Sciatic nerve (tissue), 2 donors: ENCODE results near the gene LMAN1. TPM values are rescaled to one million over a fixed set of nuclear protein-coding genes. Genes with fewer than 3 reads are reported as not detected.

ENCODE experiments used
- ATAC-seq: fragments of 200-7000 bp; cut with Tn5 transposase; one replicate; pipeline ENCODE4 v1.9.1; 2020; ENCODE audit warnings: mild to moderate bottlenecking, moderate library complexity
- DNase-seq: peaks from one replicate; pipeline ENCODE4 v3.0.0-alpha.2; 2020; ENCODE audit warnings: low spot score
- intact Hi-C: fragments of 100-400 bp; cut with DNase I; formaldehyde crosslinking; loops from one replicate; pipeline ENCODE4 v1.14.2; 2022
- total RNA-seq: library from RNA; stranded (reverse); fragmentation: NEBNext Ultra II Directional; extraction: Animal tissue kit (Norgen Biotek cat#: 25700); gene quantifications from one replicate; pipeline ENCODE4 v1.2.1, GENCODE V29; 2021
- donor health status: DM: no; HTN: no; CAD: no.
- donor health status: DM: no; HTN: no; CAD: no.

Gene LMAN1
- total RNA-seq, 1 donor from 2014 or later, result 64.1 TPM

DNA sequence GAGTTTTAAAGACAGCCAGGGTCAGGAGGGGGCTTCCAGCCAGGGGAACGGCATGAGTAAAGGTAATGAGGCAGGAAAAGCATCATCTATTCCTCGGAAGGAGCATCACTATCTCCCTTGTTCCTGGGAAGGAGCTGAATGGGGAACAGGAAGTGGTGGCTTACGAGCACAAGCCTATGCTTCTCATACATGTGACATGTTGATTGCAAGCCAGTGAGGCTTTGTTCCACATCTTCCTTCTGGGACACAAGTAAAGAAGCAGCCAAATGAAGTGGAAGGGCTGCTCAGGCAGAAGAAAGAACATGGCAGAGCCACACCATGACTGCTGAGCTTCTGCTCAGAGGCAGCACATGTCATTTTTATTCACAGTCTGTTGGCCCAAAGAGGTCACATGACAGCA lies 15.1 kb upstream of the LMAN1 start:
- ATAC-seq (no peak), DNase-seq (no peak)
- intact Hi-C loops, result no loop called here

GRCh38 chr18:59372975-59373374 lies 13.9 kb upstream of the LMAN1 start:
- no peak for ATAC-seq
- no peak for DNase-seq
- intact Hi-C loops, result no loop called here

DNA sequence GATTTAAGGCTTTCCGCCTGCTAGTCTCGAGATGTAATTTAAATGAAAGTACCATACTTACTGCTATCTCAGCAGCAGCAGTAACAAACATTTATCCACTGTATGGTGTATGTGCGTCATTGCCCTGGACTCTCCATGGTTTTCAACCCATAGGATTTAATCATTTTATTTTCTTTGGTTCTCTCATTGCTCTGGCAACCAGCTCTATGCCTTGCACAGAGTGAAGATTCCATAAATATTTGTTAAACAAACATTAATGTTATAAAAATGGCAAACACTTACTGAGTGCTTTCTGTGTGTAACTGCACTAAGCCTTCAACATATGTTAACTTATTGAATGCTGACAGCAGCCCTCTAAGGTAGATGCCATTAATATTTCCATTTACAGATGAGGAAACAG lies 1.3 kb upstream of the LMAN1 start:
- ATAC-seq (no peak), DNase-seq (no peak)
- intact Hi-C loops, result no loop called here

DNA sequence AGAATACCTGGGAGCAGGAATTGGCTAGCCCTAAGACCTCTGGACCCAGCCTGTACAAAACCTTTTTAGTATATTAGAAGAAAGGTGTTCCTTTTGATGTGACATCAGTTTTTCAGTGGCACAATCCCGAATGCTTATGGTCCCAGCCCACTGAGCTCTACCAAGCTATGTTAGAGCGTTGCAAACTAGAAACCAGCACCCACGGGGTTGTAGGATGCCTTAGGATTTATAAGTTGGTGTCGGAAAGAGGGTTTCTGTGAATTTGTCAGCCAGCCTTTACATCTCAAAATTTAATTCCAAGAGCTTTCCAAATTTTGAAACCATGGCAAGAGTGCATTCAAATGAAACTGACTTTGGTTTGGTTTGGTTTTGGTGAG lies 499 bp upstream of the LMAN1 start:
- intact Hi-C loops, result no loop called here

GRCh38 chr18:59358414-59358711 lies 702 bp downstream of the LMAN1 start:
- ATAC-seq (no peak), DNase-seq (no peak)

More for the DNA sequence above, 499 bp upstream of the LMAN1 start:
- peak; percentile 35 for ATAC-seq
- no peak for DNase-seq

GRCh38 chr18:59357928-59358327 lies 1.1 kb downstream of the LMAN1 start:
- DNase-seq, result no peak
- intact Hi-C loops, result no loop called here
- ATAC-seq, result no peak

More at GRCh38 chr18:59358414-59358711, 702 bp downstream of the LMAN1 start:
- intact Hi-C loops, result no loop called here

- DNase-seq, result no peak
- intact Hi-C loops, result no loop called here
- ATAC-seq, result no peak
Measured at GRCh38 chr18:59354731-59355130, 4.3 kb downstream of the LMAN1 start.

DNA sequence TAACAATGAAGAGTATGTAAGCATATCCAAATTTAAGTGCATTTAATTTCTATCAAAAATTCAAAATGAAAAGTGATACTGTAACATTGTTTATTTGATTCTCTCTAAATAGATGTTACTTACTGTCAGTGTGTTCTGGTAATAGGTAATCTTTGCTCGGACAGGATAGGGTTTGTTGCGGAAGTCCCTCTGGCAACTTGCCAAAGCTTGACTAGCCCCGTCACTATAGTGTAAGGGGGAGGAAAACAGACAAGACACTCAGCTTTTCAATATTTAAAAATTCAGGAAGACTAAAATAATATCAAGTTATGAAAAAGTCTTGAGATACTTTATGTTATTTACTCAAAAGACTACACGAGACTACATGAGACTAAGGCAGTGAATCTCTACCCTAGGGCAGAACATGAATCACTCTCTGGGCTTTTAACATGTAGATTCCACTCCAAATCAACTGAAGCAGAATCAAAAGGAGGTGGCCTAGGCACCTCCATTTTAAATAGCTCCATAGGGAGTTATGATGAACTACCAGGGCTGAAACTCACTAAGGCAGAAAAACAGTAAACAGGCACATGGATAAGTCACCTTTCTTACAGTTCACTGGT lies 5.9 kb downstream of the LMAN1 start:
- ATAC-seq, result no peak
- no peak for DNase-seq
- intact Hi-C loops, result no loop called here

GRCh38 chr18:59352250-59352855 lies 6.7 kb downstream of the LMAN1 start:
- no peak for DNase-seq
- intact Hi-C loops, result no loop called here
- ATAC-seq, result no peak

GRCh38 chr18:59345556-59345955 lies 13.5 kb downstream of the LMAN1 start:
- intact Hi-C loops, result no loop called here
- no peak for ATAC-seq
- no peak for DNase-seq

- no peak for ATAC-seq
- intact Hi-C loops, result no loop called here
- no peak for DNase-seq
Measured at GRCh38 chr18:59344996-59345395, 14.1 kb downstream of the LMAN1 start.

GRCh38 chr18:59343926-59344325 lies 15.1 kb downstream of the LMAN1 start:
- intact Hi-C loops, result no loop called here
- DNase-seq (no peak), ATAC-seq (no peak)

DNA sequence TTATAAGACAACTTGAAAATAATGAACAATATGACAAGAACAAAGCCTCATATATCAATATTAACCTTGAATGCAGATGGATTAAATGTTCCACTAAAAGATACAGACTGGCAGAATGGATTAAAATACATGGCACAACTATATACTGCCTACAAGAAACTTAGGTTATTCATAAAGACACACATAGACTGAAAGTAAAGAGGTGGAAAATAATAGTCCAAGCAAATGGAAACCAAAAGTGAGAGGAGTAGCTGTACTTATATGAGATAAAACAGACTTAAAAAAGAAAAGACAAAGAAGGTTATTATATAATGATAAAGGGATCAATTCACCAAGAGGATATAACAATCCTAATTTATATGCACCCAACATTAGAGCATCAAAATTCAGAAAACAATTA lies 18.2 kb downstream of the LMAN1 start:
- ATAC-seq (no peak), DNase-seq (no peak)
- intact Hi-C loops, result no loop called here

DNA sequence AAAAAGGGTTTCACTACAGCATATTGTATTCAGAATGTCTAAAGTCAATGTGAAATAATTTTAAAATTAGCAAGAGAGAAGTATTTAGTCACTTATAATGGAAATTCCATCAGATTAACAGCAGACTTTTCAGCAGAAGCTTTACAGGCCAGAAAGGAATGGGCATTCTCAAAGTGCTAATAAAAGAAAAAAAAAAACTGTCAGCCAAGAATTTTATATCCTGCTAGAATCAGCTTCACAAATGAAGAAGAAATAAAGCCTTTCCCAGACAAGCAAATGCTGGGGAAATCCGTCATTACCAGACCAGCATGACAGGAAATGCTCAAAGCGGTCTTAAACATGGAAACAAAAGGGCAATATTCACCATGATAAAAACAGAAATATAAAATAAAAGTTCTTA lies 18.8 kb downstream of the LMAN1 start:
- no peak for DNase-seq
- intact Hi-C loops, result no loop called here
- no peak for ATAC-seq

DNA sequence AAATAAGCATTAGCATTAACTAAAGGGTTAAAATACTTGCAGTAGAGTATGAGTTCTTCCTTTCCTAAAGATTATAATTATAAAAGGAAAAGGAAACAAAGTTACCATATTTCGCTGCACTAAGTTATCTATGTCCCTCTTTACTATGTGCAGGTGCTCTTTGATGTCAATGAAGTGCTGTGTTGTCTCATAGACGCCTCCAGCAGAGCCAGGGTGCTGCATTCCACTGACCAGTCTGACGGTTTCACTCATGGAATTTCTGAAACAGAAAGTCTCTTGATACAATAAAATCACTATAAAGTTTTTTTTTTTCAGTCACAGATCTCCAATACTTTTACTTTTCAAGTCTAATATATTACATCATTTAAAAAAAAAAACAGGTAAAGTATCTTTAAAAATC lies 26.1 kb downstream of the LMAN1 start:
- ATAC-seq (no peak), DNase-seq (no peak)
- intact Hi-C loops, result no loop called here

DNA sequence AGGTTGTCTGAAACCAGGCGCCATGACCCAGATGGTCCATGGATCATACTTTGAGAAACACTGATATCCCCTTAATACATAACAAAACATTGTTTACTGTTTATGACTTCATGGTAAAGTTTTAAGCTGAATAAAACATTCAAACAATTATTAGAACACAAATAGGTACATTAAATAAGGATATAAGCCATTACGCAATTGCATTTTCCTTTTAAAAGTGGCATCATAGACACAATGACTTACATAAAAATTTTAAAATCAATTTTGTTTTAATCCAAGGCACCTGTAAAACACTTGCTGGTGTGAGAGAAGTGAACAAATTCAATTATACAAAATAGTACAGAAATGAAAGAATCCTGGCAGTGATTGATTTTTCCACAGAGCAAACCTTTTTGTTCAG lies 30.4 kb downstream of the LMAN1 start:
- DNase-seq, result no peak
- no peak for ATAC-seq
- intact Hi-C loops, result no loop called here

- intact Hi-C loops, result no loop called here
- ATAC-seq (no peak), DNase-seq (no peak)
Measured at GRCh38 chr18:59325965-59326364, 33.1 kb downstream of the LMAN1 start.

DNA sequence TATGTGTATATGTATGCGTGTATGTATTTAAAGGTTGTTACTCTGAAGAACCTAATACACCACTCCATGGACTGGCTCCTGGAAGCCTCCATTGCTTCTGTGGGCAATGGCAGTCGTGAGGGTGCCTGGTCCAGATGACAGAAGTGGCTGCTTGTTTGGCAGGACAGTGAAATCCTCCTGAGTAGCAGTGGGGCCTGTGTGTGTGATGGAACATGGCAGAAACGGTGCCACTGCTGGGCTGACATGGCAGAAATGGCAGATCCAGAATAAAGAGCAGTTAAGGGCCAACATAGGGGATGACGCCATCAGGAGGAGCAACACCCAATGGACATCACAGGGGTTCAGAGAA lies 34.5 kb downstream of the LMAN1 start:
- intact Hi-C loops, result no loop called here
- DNase-seq, result no peak
- no peak for ATAC-seq

GRCh38 chr18:59323931-59324622 lies 35.0 kb downstream of the LMAN1 start:
- ATAC-seq, result no peak
- DNase-seq, result no peak
- intact Hi-C loops, result no loop called here

GRCh38 chr18:59318460-59319050 lies 40.5 kb downstream of the LMAN1 start, which contains the start of gene CPLX4:
TSS of gene CPLX4 (minus strand) at chr18:59318649. CDS start at chr18:59318462, 187 bp downstream.
- DNase-seq (no peak), ATAC-seq (no peak)
- intact Hi-C loops, result no loop called here

- no peak for ATAC-seq
- intact Hi-C loops, result no loop called here
- DNase-seq, result no peak
Measured at GRCh38 chr18:59311631-59312030, 47.4 kb downstream of the LMAN1 start.
